Measurements from ENCODE around the gene CLDND2. TPM values are rescaled to one million over a fixed set of nuclear protein-coding genes. Genes with fewer than 3 reads are reported as not detected.

Gene CLDND2
- total RNA-seq, 6 donors from 2014 or later: 0.89 to 3.0 (median 1.7) TPM; not detected in 3

DNA sequence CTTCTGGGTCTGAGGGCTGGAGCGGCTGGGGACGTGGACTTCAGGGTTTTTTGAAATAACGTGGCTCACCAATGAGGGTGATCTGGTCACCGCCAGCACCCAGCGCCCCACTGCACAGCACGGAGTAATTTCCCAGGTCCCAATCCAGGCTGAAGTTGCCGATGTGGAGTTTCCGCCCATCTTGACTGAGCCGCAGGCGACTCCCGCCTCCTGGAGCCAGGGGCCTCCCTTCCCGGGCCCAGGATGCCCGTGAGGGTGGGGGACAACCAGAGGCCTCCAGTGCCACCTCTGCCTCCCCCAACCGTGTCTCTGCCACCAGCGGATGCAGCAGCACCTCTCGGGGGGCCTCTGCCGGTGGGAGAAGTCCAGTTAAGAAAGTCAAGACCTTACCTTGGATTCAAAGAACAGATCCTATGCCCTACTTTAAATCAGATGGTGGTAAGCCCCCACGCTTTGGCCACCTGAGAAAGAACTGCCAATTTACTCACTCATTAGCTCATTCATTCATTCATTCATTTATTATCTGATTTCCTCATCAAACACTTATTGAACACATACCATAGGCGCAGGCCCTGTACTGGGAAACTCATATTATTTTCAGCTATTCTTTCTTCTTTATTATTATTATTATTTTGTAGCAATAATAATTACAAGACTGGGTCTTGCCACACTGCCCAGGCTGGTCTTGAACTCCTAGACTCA, 30.8 kb downstream of the CLDND2 start:
- TF ChIP-seq, protein P1, sequence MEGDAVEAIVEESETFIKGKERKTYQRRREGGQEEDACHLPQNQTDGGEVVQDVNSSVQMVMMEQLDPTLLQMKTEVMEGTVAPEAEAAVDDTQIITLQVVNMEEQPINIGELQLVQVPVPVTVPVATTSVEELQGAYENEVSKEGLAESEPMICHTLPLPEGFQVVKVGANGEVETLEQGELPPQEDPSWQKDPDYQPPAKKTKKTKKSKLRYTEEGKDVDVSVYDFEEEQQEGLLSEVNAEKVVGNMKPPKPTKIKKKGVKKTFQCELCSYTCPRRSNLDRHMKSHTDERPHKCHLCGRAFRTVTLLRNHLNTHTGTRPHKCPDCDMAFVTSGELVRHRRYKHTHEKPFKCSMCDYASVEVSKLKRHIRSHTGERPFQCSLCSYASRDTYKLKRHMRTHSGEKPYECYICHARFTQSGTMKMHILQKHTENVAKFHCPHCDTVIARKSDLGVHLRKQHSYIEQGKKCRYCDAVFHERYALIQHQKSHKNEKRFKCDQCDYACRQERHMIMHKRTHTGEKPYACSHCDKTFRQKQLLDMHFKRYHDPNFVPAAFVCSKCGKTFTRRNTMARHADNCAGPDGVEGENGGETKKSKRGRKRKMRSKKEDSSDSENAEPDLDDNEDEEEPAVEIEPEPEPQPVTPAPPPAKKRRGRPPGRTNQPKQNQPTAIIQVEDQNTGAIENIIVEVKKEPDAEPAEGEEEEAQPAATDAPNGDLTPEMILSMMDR (IDR thresholded peaks at IDR 0.05): no peak
- no peak for TF ChIP-seq POLR2AphosphoS5 (IDR thresholded peaks at IDR 0.05)
- no peak for TF ChIP-seq EP300 (IDR thresholded peaks at IDR 0.05)
- no peak for TF ChIP-seq POLR2A (IDR thresholded peaks at IDR 0.05)
- WGBS, 2 donors: 83% methylated on average over 15 to 19 of the region's 19 CpGs
- no peak overlapping the region for H3K4me3 ChIP-seq

GRCh38 chr19:51337141-51337860, 31.5 kb downstream of the CLDND2 start:
- no peak for ATAC-seq (ENCODE audit: low FRiP score in 2 of 2)
- WGBS, 2 donors: 87 to 95% methylated on average over 7 to 11 of the region's 13 CpGs
- Histone ChIP-seq H3K36me3 (no peaks in the 10 kb centered on the region), H3K27ac (no peak overlapping the region), H3K4me3 (no peak overlapping the region), H3K27me3 (no peaks in the 10 kb centered on the region), H3K9me3 (no peaks in the 10 kb centered on the region), H3K4me1 (peaks cover 9 to 25% (median 20%) of the 10 kb centered on the region in 4 donors)
- TF ChIP-seq, protein P1 (IDR thresholded peaks at IDR 0.05): no peak
- no peak for TF ChIP-seq EP300 (IDR thresholded peaks at IDR 0.05)
- no peak for TF ChIP-seq POLR2A (IDR thresholded peaks at IDR 0.05)
- no peak for TF ChIP-seq POLR2AphosphoS5 (IDR thresholded peaks at IDR 0.05)
- DNase-seq: no peak

More for the DNA sequence above, 30.8 kb downstream of the CLDND2 start:
- peaks cover 9 to 25% (median 20%) of the 10 kb centered on the region in 4 donors for H3K4me1 ChIP-seq
- no peaks in the 10 kb centered on the region for H3K36me3 ChIP-seq
- no peaks in the 10 kb centered on the region for H3K27me3 ChIP-seq
- ATAC-seq (ENCODE audit: low FRiP score in 2 of 2) (no peak), DNase-seq (peak in 1 of 2 donors; percentile 51)
- H3K27ac ChIP-seq: no peak overlapping the region
- H3K9me3 ChIP-seq: no peaks in the 10 kb centered on the region

DNA sequence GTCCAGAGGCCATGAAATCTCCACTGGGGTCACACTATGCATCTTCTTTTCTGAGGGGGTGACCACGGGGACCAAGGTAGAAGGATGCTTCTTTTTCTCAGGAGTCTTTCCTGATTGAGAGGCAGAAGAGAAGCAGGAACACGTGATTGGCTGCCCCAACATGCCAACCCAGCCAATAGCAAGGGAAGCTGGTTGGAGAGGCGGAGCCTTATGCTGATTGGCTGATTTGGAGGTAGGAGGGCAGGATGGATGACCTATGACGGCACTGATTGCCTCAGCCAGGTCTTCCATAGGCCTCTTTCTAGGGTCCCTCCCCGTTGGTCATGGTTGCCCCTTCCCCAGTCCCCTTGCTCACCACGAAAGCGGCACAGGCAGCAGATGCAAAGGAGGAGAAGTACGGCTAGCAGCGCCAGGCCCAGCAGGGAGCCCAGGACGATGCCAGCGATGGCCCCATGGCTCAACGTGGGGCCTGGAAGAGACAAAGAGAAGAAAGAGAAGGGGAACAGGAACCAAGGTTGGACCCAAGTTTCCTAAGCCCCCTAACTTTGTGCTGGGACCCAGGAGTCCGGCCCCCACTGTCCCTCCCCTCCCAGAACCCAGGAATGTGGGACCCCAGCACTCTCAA, 34.9 kb downstream of the CLDND2 start:
- ATAC-seq (ENCODE audit: low FRiP score in 2 of 2) (no peak), DNase-seq (no peak)
- peaks cover 0 to 5% (median 1%) of the 10 kb centered on the region in 4 donors for H3K9me3 ChIP-seq
- H3K27me3 ChIP-seq: peaks cover 0 to 4% (median 0%) of the 10 kb centered on the region in 4 donors
- H3K27ac ChIP-seq: no peak overlapping the region
- no peak overlapping the region for H3K4me3 ChIP-seq
- H3K4me1 ChIP-seq: peaks cover 0 to 12% (median 6%) of the 10 kb centered on the region in 4 donors
- no peaks in the 10 kb centered on the region for H3K36me3 ChIP-seq
- TF ChIP-seq EP300 (IDR thresholded peaks at IDR 0.05) (no peak), POLR2AphosphoS5 (IDR thresholded peaks at IDR 0.05) (no peak), POLR2A (IDR thresholded peaks at IDR 0.05) (no peak)
- TF ChIP-seq, protein P1 (IDR thresholded peaks at IDR 0.05): no peak
- 90 to 91% methylated on average over 13 of the region's 13 CpGs for WGBS, 2 donors

- ATAC-seq (ENCODE audit: low FRiP score in 2 of 2) (no peak), DNase-seq (no peak)
- no peak overlapping the region for H3K27ac ChIP-seq
- H3K36me3 ChIP-seq: no peaks in the 10 kb centered on the region
- no peak overlapping the region for H3K4me3 ChIP-seq
- peaks cover 0 to 22% (median 6%) of the 10 kb centered on the region in 4 donors for H3K27me3 ChIP-seq
- TF ChIP-seq, protein P1 (IDR thresholded peaks at IDR 0.05): no peak
- no peak for TF ChIP-seq POLR2A (IDR thresholded peaks at IDR 0.05)
- TF ChIP-seq POLR2AphosphoS5 (IDR thresholded peaks at IDR 0.05): no peak
- no peak for TF ChIP-seq EP300 (IDR thresholded peaks at IDR 0.05)
- WGBS, 2 donors: 91 to 93% methylated on average over 6 of the region's 6 CpGs
- H3K4me1 ChIP-seq: peaks cover 7 to 14% (median 13%) of the 10 kb centered on the region in 4 donors
- H3K9me3 ChIP-seq: peaks cover 0 to 5% (median 1%) of the 10 kb centered on the region in 4 donors
These were observed 37.1 kb downstream of the CLDND2 start for GRCh38 chr19:51331716-51332115.

Data from upper lobe of left lung (tissue), 6 donors.